Activated CD4-positive, alpha-beta T cell treated with anti-CD3 and anti-CD28 coated beads for 36 hours (primary cell): ENCODE results near the gene ARRB2. TPM values are rescaled to one million over a fixed set of nuclear protein-coding genes. Genes with fewer than 3 reads are reported as not detected.
"Not testable (repeated sequence)": the region's sequence is repeated elsewhere in the genome, so short reads cannot be mapped to it uniquely, and the experiment has no call there.

Experiments
- ATAC-seq: fragments of 200-7000 bp; cut with Tn5 transposase; one replicate; pipeline ENCODE4 v1.10.0; 2021; ENCODE audit warnings: mild to moderate bottlenecking, moderate library complexity
- CTCF ChIA-PET: fragments of 350-600 bp; sonication (Branson Sonifier 250); formaldehyde crosslinking; loops from one replicate; lab custom pipeline; 2021; ENCODE audit warnings: antibody characterized with exemption; lab: Charles Lee
- POLR2A ChIA-PET: fragments of 350-600 bp; sonication (Branson Sonifier 250); formaldehyde crosslinking; loops from one replicate; lab custom pipeline; 2021; ENCODE audit warnings: antibody characterized with exemption, inconsistent platforms; lab: Charles Lee
- DNase-seq: peaks from one replicate; pipeline ENCODE4 v3.0.0-alpha.2; 2020
- H3K27ac Mint-ChIP-seq: one replicate; pipeline ENCODE4 v1.8.0; 2021; ENCODE audit warnings: mixed read lengths
- H3K27me3 Mint-ChIP-seq: one replicate; pipeline ENCODE4 v1.8.0; 2021; ENCODE audit warnings: mixed read lengths
- H3K36me3 Mint-ChIP-seq: one replicate; pipeline ENCODE4 v1.8.0; 2021; ENCODE audit warnings: low read depth, mixed read lengths
- H3K4me1 Mint-ChIP-seq: one replicate; pipeline ENCODE4 v1.8.0; 2021; ENCODE audit warnings: mixed read lengths
- H3K4me3 Mint-ChIP-seq: one replicate; pipeline ENCODE4 v1.8.0; 2021; ENCODE audit warnings: mild to moderate bottlenecking, moderate library complexity, mixed read lengths
- H3K9me3 Mint-ChIP-seq: one replicate; pipeline ENCODE4 v1.8.0; 2021; ENCODE audit warnings: low read depth, mixed read lengths
- intact Hi-C, 2 experiments: fragments of 100-400 bp; cut with DNase I in 1 of 2; cut with micrococcal nuclease in 1 of 2; formaldehyde crosslinking; loops; one replicate each; pipeline versions ENCODE4 v1.14.2 to v1.15.1; 2022 to 2024; cut with DNase I, micrococcal nuclease
- total RNA-seq, 2 experiments: library from RNA; stranded (reverse); gene quantifications; one replicate each; pipeline ENCODE4 v1.2.3, GENCODE V29; 2021

Gene ARRB2
- total RNA-seq, 2 experiments from 2014 or later = 168 to 175 TPM

DNA sequence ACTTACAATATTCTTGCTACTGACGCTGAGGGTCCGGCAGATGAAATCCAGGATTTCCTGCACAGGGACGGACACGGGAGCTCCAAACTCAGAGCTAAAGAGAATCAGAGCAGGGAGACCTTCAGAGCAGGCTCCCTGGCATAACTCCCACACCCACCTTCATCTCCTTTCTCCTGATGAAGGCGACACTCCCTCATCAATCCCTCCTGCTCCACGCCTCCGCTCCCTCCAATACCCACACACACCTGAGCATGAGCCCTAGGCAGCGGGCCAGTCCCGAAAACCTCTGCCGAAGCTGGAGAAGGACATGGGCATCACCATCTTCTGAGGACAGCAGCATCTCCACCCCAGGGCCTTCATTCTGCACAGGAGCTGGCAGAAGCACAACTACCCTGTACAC is 34.6 kb upstream of the ARRB2 start:
- ChIA-PET CTCF (interaction anchor here (0.8 kb wide), 1 partner anchor 104 kb away, joined by 3 read pairs; no protein-coding TSS in a partner anchor), POLR2A (interaction anchor here (0.6 kb wide), 1 partner anchor 278 kb away, joined by 3 read pairs; no protein-coding TSS in a partner anchor)
- H3K4me1 Mint-ChIP-seq = peaks cover 7% of the 10 kb centered on the region
- H3K4me3 Mint-ChIP-seq = no peak overlapping the region
- H3K36me3 Mint-ChIP-seq = peaks cover 62% of the 10 kb centered on the region
- no peaks in the 10 kb centered on the region for H3K27me3 Mint-ChIP-seq
- ATAC-seq (no peak), DNase-seq (no peak)
- peak overlapping the region; percentile 23 for H3K27ac Mint-ChIP-seq
- no peaks in the 10 kb centered on the region for H3K9me3 Mint-ChIP-seq
- intact Hi-C loops = no loop called here

- no peak for DNase-seq
- Mint-ChIP-seq H3K4me3 (no peak overlapping the region), H3K36me3 (peaks cover 59% of the 10 kb centered on the region), H3K9me3 (no peaks in the 10 kb centered on the region), H3K27ac (no peak overlapping the region), H3K4me1 (peaks cover 7% of the 10 kb centered on the region), H3K27me3 (no peaks in the 10 kb centered on the region)
- no peak for ATAC-seq
- intact Hi-C loops = no loop called here
- CTCF ChIA-PET = no interaction called here
- POLR2A ChIA-PET = no interaction called here
These were observed 33.6 kb upstream of the ARRB2 start for GRCh38 chr17:4676791-4677190.

- Mint-ChIP-seq H3K4me3 (no peak overlapping the region), H3K9me3 (no peaks in the 10 kb centered on the region)
- DNase-seq = peak; percentile 42
These were observed 31.9 kb upstream of the ARRB2 start for GRCh38 chr17:4678448-4679026.

DNA sequence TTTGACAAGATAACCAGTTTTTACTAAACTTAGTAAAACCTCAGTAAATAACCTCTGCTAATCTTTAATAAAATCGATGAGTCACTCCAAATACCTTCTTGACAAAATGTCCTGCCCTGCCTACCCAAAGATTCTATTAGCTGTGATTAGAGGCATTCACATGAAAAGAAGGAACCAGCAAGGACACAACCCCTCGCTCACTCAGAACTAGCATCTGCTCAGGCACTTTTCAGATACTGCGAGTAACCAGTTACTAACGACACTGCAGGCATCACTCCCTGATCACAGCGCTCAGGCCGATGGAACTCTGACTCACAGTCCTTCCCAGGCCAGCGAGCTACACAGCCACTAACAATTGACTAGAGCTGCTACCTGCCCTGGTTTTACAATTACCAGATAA is 30.8 kb upstream of the ARRB2 start:
- Mint-ChIP-seq H3K9me3 (no peaks in the 10 kb centered on the region), H3K4me3 (no peak overlapping the region), H3K4me1 (peaks cover 7% of the 10 kb centered on the region), H3K36me3 (peaks cover 64% of the 10 kb centered on the region), H3K27ac (no peak overlapping the region), H3K27me3 (no peaks in the 10 kb centered on the region)
- CTCF ChIA-PET = no interaction called here
- ATAC-seq (no peak), DNase-seq (no peak)
- POLR2A ChIA-PET = no interaction called here
- intact Hi-C loops = no loop called here

More at GRCh38 chr17:4678448-4679026, 31.9 kb upstream of the ARRB2 start:
- H3K4me1 Mint-ChIP-seq = peaks cover 7% of the 10 kb centered on the region
- peaks cover 59% of the 10 kb centered on the region for H3K36me3 Mint-ChIP-seq
- CTCF ChIA-PET = interaction anchor here (0.6 kb wide), 1 partner anchor 478 kb away, joined by 3 read pairs; no protein-coding TSS in a partner anchor
- H3K27ac Mint-ChIP-seq = peak overlapping the region; percentile 24
- POLR2A ChIA-PET = interaction anchor here (0.6 kb wide), 1 partner anchor 30 kb away, joined by 5 read pairs; no protein-coding TSS in a partner anchor
- ATAC-seq = peak; percentile 69
- no peaks in the 10 kb centered on the region for H3K27me3 Mint-ChIP-seq
- intact Hi-C loops = no loop called here

GRCh38 chr17:4683739-4684138 is 26.7 kb upstream of the ARRB2 start:
- CTCF ChIA-PET = interaction anchor here (0.6 kb wide), 1 partner anchor 313 kb away, joined by 3 read pairs; the partner anchor contains the start of gene INCA1
- DNase-seq, H3K27me3 Mint-ChIP-seq, H3K4me1 Mint-ChIP-seq, H3K4me3 Mint-ChIP-seq, intact Hi-C loops, H3K27ac Mint-ChIP-seq, H3K9me3 Mint-ChIP-seq, ATAC-seq: not testable (repeated sequence)
- H3K36me3 Mint-ChIP-seq = peaks cover 62% of the 10 kb centered on the region
- POLR2A ChIA-PET = interaction anchor here (0.7 kb wide), 1 partner anchor 345 kb away, joined by 7 read pairs; no protein-coding TSS in a partner anchor

DNA sequence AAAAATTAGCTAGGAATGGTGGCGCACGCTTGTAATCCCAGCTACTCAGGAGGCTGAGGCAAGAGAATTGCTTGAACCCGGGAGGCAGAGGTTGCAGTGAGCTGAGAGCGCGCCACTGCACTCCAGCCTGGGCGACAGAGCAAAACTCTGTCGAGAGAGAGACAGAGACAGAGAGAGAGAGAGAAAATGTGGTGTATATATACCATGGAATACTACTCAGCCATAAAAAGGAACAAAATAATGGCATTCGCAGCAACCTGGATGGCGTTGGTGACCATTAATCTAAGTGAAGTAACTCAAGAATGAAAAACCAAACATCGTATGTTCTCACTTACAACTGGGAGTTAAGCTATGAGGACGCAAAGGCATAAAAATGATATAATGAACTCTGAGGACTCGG is 20.6 kb upstream of the ARRB2 start:
- DNase-seq, ATAC-seq, H3K9me3 Mint-ChIP-seq, POLR2A ChIA-PET, intact Hi-C loops, H3K27ac Mint-ChIP-seq, H3K4me3 Mint-ChIP-seq, H3K27me3 Mint-ChIP-seq: not testable (repeated sequence)
- CTCF ChIA-PET = interaction anchor here (1.6 kb wide), 1 partner anchor 12 kb away, joined by 10 read pairs; no protein-coding TSS in a partner anchor
- peaks cover 30% of the 10 kb centered on the region for H3K4me1 Mint-ChIP-seq
- peaks cover 64% of the 10 kb centered on the region for H3K36me3 Mint-ChIP-seq

DNA sequence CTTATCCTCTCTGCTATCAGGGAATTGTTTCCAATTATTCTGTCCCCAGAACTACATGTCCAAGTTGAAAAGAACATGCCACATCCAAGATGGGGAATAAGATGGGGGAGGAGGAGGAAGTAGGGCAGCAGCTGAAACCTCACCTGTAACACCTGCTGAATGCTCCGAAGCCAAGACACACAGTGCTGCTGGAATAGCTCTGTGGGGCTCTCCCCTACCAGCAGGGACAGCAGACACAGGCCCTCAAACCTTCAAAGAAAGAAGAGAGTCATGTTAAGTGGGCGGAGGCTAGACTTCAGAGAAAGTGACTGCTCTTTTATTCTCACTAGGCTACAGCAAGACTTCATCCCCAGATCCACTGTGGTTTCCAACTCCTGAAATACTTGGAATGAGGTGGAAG is 19.7 kb upstream of the ARRB2 start:
- Mint-ChIP-seq H3K4me3 (no peak overlapping the region), H3K4me1 (peaks cover 33% of the 10 kb centered on the region), H3K27ac (peak overlapping the region; percentile 20), H3K36me3 (peaks cover 60% of the 10 kb centered on the region), H3K9me3 (no peaks in the 10 kb centered on the region), H3K27me3 (no peaks in the 10 kb centered on the region)
- intact Hi-C loops = no loop called here
- ATAC-seq (peak; percentile 47), DNase-seq (no peak)
- POLR2A ChIA-PET = no interaction called here
- CTCF ChIA-PET = interaction anchor here (1.6 kb wide), 1 partner anchor 11 kb away, joined by 10 read pairs; no protein-coding TSS in a partner anchor

DNA sequence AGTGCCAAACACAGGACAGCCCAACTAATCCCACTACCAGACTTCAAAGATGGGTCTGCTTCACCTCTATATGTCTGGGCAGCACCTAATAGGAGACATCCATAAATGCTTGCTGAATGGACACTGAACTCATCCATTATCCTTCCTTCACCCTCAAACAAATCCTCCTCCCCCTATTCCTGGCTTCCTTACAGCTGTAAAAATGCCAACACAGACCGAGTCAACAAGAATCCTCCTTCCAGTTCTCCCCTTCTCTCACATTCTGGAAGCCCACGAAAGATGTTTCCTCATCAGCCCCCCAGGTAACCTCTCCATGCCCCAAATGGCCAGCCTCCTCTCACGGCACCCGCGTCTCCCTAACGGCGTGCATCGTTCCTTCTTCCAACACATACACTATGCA is 18.7 kb upstream of the ARRB2 start:
- H3K27me3 Mint-ChIP-seq = no peaks in the 10 kb centered on the region
- ATAC-seq = no peak
- H3K9me3 Mint-ChIP-seq = no peaks in the 10 kb centered on the region
- H3K4me1 Mint-ChIP-seq = peaks cover 42% of the 10 kb centered on the region
- intact Hi-C loops = no loop called here
- ChIA-PET CTCF (interaction anchor here (1.6 kb wide), 1 partner anchor 10 kb away, joined by 10 read pairs; no protein-coding TSS in a partner anchor), POLR2A (no interaction called here)
- H3K27ac Mint-ChIP-seq = no peak overlapping the region
- DNase-seq = no peak
- H3K4me3 Mint-ChIP-seq = no peak overlapping the region
- peaks cover 62% of the 10 kb centered on the region for H3K36me3 Mint-ChIP-seq

DNA sequence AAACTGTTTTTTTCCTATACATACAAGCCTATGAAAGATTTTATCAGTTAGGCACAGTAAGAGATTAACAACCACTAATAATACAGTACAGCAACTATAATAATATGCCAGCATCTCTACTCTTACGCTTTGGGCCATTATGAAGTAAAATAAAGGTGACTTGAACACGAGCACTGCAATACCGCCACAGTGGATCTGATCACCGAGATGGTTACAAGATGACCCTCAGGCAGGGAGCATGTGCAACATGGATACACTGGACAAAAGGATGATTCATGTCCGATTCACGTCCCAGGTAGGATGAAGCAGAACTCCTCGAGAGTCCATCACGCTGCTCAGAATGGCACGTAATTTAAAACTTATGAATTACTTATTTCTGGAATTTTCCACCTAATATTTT is 17.0 kb upstream of the ARRB2 start:
- CTCF ChIA-PET = no interaction called here
- Mint-ChIP-seq H3K36me3 (peaks cover 56% of the 10 kb centered on the region), H3K4me1 (peaks cover 52% of the 10 kb centered on the region), H3K9me3 (no peaks in the 10 kb centered on the region), H3K27me3 (no peaks in the 10 kb centered on the region), H3K4me3 (no peak overlapping the region), H3K27ac (no peak overlapping the region)
- intact Hi-C loops = no loop called here
- no peak for DNase-seq
- POLR2A ChIA-PET = no interaction called here
- no peak for ATAC-seq

DNA sequence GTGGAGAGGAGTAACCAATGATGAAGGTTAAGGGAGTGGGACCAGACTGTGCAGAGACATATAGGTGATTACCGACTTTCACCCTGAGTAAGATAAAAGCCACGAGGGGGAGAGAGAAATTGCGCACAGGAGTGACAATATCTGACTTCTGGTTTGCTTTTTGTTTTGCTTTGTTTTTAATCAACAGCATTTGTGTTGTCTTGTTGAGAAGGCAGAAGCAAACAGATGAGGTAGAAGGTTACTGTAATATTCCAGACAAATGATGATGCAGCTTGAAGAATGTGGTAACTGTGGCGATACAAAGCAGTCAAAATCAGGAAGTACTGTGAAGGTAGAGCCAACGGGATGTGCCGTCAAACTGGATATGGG is 14.0 kb upstream of the ARRB2 start:
- peak overlapping the region; percentile 92 for H3K27ac Mint-ChIP-seq
- no peaks in the 10 kb centered on the region for H3K27me3 Mint-ChIP-seq
- peaks cover 50% of the 10 kb centered on the region for H3K4me1 Mint-ChIP-seq
- ChIA-PET POLR2A (no interaction called here), CTCF (no interaction called here)
- intact Hi-C loops = loop anchor here in 1 of 2 experiments (5.0 kb wide), 1 partner anchor 129 kb away; no protein-coding TSS in a partner anchor
- peak; percentile 95 for ATAC-seq
- peak overlapping the region; percentile 30 for H3K4me3 Mint-ChIP-seq
- H3K36me3 Mint-ChIP-seq = peaks cover 30% of the 10 kb centered on the region
- H3K9me3 Mint-ChIP-seq = no peaks in the 10 kb centered on the region
- DNase-seq = peak; percentile 38

DNA sequence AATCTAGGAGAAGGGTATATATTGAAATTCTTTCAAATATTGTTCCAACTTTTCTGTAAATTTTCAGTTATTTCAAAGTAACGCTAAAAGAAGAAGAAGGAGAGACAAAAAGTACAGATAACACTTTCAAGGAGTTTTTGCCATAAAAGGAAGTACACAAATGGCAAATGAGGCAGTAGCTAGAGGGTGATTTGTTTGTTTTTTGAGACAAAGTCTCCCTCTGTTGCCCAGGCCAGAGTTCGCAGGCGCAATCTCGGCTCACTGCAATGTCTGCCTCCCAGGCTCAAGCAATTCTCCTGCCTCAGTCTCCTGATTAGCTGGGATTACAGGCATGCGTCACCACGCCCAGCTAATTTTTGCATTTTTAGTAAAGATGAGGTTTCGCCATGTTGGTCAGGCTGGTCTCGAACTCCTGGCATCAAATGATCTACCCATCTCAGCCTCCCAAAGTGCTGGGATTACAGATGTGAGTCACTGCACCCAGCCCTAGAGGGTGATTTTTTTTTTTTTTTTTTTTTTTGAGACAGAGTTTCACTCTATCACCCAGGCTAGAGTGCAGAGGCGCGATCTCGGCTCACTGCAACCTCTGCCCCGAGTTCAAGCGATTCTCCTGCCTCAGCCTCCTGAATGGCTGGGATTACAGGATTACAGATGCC is 10.9 kb upstream of the ARRB2 start:
- H3K4me1 Mint-ChIP-seq = peaks cover 57% of the 10 kb centered on the region
- H3K4me3 Mint-ChIP-seq, H3K27me3 Mint-ChIP-seq, H3K9me3 Mint-ChIP-seq, H3K27ac Mint-ChIP-seq, CTCF ChIA-PET, ATAC-seq: not testable (repeated sequence)
- POLR2A ChIA-PET = interaction anchor here (0.7 kb wide), 1 partner anchor 33 kb away, joined by 4 read pairs; no protein-coding TSS in a partner anchor
- peak; percentile 27 for DNase-seq
- H3K36me3 Mint-ChIP-seq = peaks cover 19% of the 10 kb centered on the region
- intact Hi-C loops = loop anchor here (5.0 to 10.0 kb wide), 3 partner anchors 132 to 975 kb away; partner anchors contain the start of genes CYB5D2 (in 1 of the 2), HASPIN (in 1 of the 2) and ZZEF1 (in 1 of the 2)
